ENCODE measurements around the gene SCN4B. TPM values are rescaled to one million over a fixed set of nuclear protein-coding genes. Genes with fewer than 3 reads are reported as not detected.

SCN4B gene
- total RNA-seq (2022) (not detected in 2 replicates), Bru-seq, nascent RNA (not detected), BruChase-seq, experiment 1, labeled RNA remaining after a 6-hour chase (not detected), BruChase-seq, experiment 2, labeled RNA remaining after a 2-hour chase (not detected)
- long read RNA-seq = 0 reads

- H3K27me3 Mint-ChIP-seq (ENCODE audit: unreplicated experiment) = peaks cover 80% of the 10 kb centered on the region
- no peak within 1 kb of the TSS for H3K27ac Mint-ChIP-seq (ENCODE audit: unreplicated experiment)
- H3K9me3 Mint-ChIP-seq (ENCODE audit: low read depth, unreplicated experiment) = no peaks in the 10 kb centered on the region
- intact Hi-C loops (cut with micrococcal nuclease; ENCODE audit: unreplicated experiment) = no loop called here
- no peaks in the 10 kb centered on the region for H3K36me3 Mint-ChIP-seq (ENCODE audit: insufficient read depth, unreplicated experiment)
- peak; percentile 31 for DNase-seq
- no peak for TF ChIP-seq CTCF (IDR thresholded peaks at IDR 0.05; ENCODE audit: unreplicated experiment)
- no peaks in the 10 kb centered on the region for H3K4me1 Mint-ChIP-seq (ENCODE audit: low read depth, unreplicated experiment)
- peak within 1 kb of the TSS; percentile 54 for H3K4me3 Mint-ChIP-seq (ENCODE audit: low read depth, unreplicated experiment)
- BruUV-seq (replicated peaks) = no TSS peak
- CTCF ChIA-PET = no interaction called here
Observed at GRCh38 chr11:118152552-118153471, at the start of gene SCN4B. SCN4B (minus strand) TSS chr11:118152823; CDS start chr11:118152673, 150 bp downstream.

GRCh38 chr11:118201966-118202365, 49.3 kb upstream of the SCN4B start:
- no peak for DNase-seq
- CTCF ChIA-PET = interaction anchor here (0.9 to 1.6 kb wide), 3 partner anchors 12 to 152 kb away, joined by 3 to 5 read pairs (median 3); no protein-coding TSS in a partner anchor
- no peak for TF ChIP-seq CTCF (IDR thresholded peaks at IDR 0.05; ENCODE audit: unreplicated experiment)
- no peaks in the 10 kb centered on the region for H3K4me1 Mint-ChIP-seq (ENCODE audit: low read depth, unreplicated experiment)
- no peaks in the 10 kb centered on the region for H3K9me3 Mint-ChIP-seq (ENCODE audit: low read depth, unreplicated experiment)
- no peaks in the 10 kb centered on the region for H3K36me3 Mint-ChIP-seq (ENCODE audit: insufficient read depth, unreplicated experiment)
- BruUV-seq (replicated peaks) = no TSS peak
- intact Hi-C loops (cut with micrococcal nuclease; ENCODE audit: unreplicated experiment) = no loop called here
- no peaks in the 10 kb centered on the region for H3K27me3 Mint-ChIP-seq (ENCODE audit: unreplicated experiment)
- H3K4me3 Mint-ChIP-seq (ENCODE audit: low read depth, unreplicated experiment) = no peak overlapping the region
- no peak overlapping the region for H3K27ac Mint-ChIP-seq (ENCODE audit: unreplicated experiment)

- Mint-ChIP-seq H3K27me3 (ENCODE audit: unreplicated experiment) (no peaks in the 10 kb centered on the region), H3K4me3 (ENCODE audit: low read depth, unreplicated experiment) (no peak overlapping the region), H3K4me1 (ENCODE audit: low read depth, unreplicated experiment) (no peaks in the 10 kb centered on the region), H3K9me3 (ENCODE audit: low read depth, unreplicated experiment) (no peaks in the 10 kb centered on the region), H3K36me3 (ENCODE audit: insufficient read depth, unreplicated experiment) (no peaks in the 10 kb centered on the region), H3K27ac (ENCODE audit: unreplicated experiment) (no peak overlapping the region)
- no peak for TF ChIP-seq CTCF (IDR thresholded peaks at IDR 0.05; ENCODE audit: unreplicated experiment)
- no TSS peak for BruUV-seq (replicated peaks)
- DNase-seq = no peak
- CTCF ChIA-PET = no interaction called here
- intact Hi-C loops (cut with micrococcal nuclease; ENCODE audit: unreplicated experiment) = no loop called here
Observed at GRCh38 chr11:118200901-118201680, 48.5 kb upstream of the SCN4B start.

- intact Hi-C loops (cut with micrococcal nuclease; ENCODE audit: unreplicated experiment) = no loop called here
- peaks cover 3% of the 10 kb centered on the region for H3K4me1 Mint-ChIP-seq (ENCODE audit: low read depth, unreplicated experiment)
- BruUV-seq (replicated peaks) = no TSS peak
- no peak for DNase-seq
- no peak for TF ChIP-seq CTCF (IDR thresholded peaks at IDR 0.05; ENCODE audit: unreplicated experiment)
- no peak overlapping the region for H3K27ac Mint-ChIP-seq (ENCODE audit: unreplicated experiment)
- CTCF ChIA-PET = no interaction called here
- H3K36me3 Mint-ChIP-seq (ENCODE audit: insufficient read depth, unreplicated experiment) = no peaks in the 10 kb centered on the region
- H3K27me3 Mint-ChIP-seq (ENCODE audit: unreplicated experiment) = no peaks in the 10 kb centered on the region
- H3K4me3 Mint-ChIP-seq (ENCODE audit: low read depth, unreplicated experiment) = no peak overlapping the region
- no peaks in the 10 kb centered on the region for H3K9me3 Mint-ChIP-seq (ENCODE audit: low read depth, unreplicated experiment)
Observed at GRCh38 chr11:118200497-118200896, 47.9 kb upstream of the SCN4B start.

All from Calu3 (cell line).